ENCODE results near the gene DCLK3.

DCLK3 gene

DNA sequence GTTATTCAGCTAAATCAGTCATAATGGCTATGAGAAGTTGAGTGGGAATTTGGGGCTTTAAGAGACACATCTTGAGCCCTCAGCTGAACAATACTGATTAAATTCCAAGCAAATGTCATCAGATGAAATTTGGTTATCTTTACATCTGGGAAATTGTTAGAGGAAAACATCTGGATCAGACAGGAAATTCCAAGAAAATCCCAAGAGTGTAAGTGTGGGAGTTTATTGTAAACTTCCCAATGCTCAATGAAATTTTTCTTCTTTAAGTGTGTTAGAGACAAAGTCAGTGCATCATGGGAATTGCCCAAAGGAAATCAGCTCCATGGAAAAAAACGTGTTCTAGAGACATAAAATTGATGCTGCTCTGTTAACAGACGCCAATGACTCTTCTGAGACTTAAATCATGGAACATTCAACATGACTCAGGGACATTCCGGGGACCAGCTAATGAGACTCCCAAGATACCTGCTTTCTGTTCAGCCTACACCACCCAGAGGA, 19.8 kb upstream of the DCLK3 start:
- Mint-ChIP-seq H3K27ac (no peak overlapping the region), H3K4me3 (no peak overlapping the region), H3K27me3 (no peaks in the 10 kb centered on the region), H3K9me3 (no peaks in the 10 kb centered on the region), H3K4me1 (no peaks in the 10 kb centered on the region)
- DNase-seq = no peak
- ATAC-seq = no peak

DNA sequence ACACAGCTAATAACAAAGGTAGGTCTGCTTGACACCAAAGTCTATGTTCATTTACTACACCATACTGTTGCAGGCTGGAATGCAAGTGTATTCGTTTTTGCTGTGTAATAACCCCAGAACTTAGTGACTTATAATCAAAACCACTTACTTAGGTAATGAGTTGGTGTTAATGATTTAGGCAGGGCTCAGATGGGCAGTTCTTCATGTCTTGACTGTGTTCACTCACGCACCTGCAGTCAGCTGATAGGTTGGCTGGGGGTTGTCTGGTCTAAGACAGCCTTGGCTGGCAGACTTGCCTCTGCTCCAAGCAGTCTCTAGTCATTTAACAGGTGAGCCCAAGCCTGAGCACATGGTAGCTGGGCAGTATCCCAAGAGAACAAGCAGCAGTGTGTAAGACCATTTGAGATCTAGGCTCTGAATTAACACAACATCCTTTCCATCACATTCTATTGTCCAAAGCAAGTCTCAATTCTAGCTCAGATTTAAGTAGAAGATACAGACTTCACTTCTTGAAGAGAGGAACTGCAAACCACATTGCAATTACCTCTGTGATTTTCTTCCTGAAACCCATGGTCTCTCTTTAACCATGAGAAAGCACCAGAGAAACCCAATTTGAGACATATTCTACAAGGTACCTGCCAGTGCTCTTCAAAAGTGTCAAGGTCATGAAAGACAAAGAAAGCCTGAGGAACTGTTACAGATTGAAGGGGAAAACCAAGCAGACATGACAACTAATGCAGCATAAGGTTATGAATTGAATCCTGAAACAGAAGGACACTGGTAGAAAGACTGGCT, 13.3 kb upstream of the DCLK3 start:
- no peak for ATAC-seq
- Mint-ChIP-seq H3K4me1 (no peaks in the 10 kb centered on the region), H3K4me3 (no peak overlapping the region), H3K27ac (no peak overlapping the region), H3K9me3 (no peaks in the 10 kb centered on the region), H3K27me3 (peaks cover 14% of the 10 kb centered on the region)
- DNase-seq = no peak

- ATAC-seq (no peak), DNase-seq (no peak)
- Mint-ChIP-seq H3K27me3 (peaks cover 18% of the 10 kb centered on the region), H3K27ac (no peak overlapping the region), H3K9me3 (no peaks in the 10 kb centered on the region), H3K4me3 (no peak overlapping the region), H3K4me1 (no peaks in the 10 kb centered on the region)
These were observed 12.1 kb upstream of the DCLK3 start for GRCh38 chr3:36776436-36776835.

DNA sequence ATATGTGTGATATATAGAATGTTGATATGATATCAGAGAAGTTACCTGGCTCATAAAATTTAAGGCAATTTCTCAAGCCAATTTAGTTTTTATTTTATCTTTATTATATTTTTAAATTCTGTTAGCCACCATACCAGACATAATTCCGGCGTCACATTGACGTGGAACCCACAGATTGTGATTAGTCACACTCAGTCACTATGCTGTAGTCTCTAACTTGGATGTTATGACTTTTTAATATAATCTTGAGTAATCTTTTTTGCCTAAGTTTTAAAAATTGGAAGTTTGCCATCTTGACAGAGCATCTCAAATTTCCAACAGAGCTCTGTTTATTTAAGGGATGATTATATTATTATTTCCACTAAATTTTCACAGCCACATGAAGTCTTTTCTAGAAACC, 9.7 kb upstream of the DCLK3 start:
- Mint-ChIP-seq H3K4me1 (no peaks in the 10 kb centered on the region), H3K4me3 (no peak overlapping the region), H3K27me3 (peaks cover 37% of the 10 kb centered on the region), H3K9me3 (no peaks in the 10 kb centered on the region), H3K27ac (no peak overlapping the region)
- DNase-seq (no peak), ATAC-seq (no peak)

GRCh38 chr3:36771931-36772330, 7.6 kb upstream of the DCLK3 start:
- ATAC-seq (no peak), DNase-seq (no peak)
- H3K4me3 Mint-ChIP-seq = no peak overlapping the region
- peaks cover 50% of the 10 kb centered on the region for H3K27me3 Mint-ChIP-seq
- H3K4me1 Mint-ChIP-seq = no peaks in the 10 kb centered on the region
- no peaks in the 10 kb centered on the region for H3K9me3 Mint-ChIP-seq
- no peak overlapping the region for H3K27ac Mint-ChIP-seq

- no peak for DNase-seq
- H3K27ac Mint-ChIP-seq = no peak overlapping the region
- peaks cover 60% of the 10 kb centered on the region for H3K27me3 Mint-ChIP-seq
- no peak overlapping the region for H3K4me3 Mint-ChIP-seq
- H3K9me3 Mint-ChIP-seq = no peaks in the 10 kb centered on the region
- ATAC-seq = no peak
- H3K4me1 Mint-ChIP-seq = peaks cover 2% of the 10 kb centered on the region
These were observed 5.6 kb upstream of the DCLK3 start for GRCh38 chr3:36769926-36770325.

DNA sequence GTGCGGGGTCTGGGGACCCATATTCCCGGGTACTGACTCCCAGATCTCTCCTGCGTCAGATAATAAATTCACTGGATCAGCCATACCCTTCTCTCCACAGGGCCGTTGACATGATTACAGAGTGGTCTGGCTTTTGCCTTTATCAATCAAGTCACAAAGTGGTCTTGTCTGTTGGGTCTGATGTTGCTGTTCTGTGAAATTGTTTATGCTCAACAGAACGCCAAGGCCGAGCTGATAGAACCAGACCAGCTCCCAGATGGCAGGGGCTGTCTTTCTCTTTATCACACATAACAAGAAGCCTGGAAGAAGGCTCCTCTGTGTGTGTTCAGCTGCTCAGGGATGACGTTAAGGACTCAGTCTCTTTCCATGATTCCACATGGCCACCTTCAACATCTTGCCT, 751 bp upstream of the DCLK3 start:
- Mint-ChIP-seq H3K27ac (no peak overlapping the region), H3K4me1 (peaks cover 7% of the 10 kb centered on the region), H3K27me3 (peaks cover 84% of the 10 kb centered on the region), H3K4me3 (peak overlapping the region; percentile 69 to 71), H3K9me3 (no peaks in the 10 kb centered on the region)
- ATAC-seq (no peak), DNase-seq (no peak)

DNA sequence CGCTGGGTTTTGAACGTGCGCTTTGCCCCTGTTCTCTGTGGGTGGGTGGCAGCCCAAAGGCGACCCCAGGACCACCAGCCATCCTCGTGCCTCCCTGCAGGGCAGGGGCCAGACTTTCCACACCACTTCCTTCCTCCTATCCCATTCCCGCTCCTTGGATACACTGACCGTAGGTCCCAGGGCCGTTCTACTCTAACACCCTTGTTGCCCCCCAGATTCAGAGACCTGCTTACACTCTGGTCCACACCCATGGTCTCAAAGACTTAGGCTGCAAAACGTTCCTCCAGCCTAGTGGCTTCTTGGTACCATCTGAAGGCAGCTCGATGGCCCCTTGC, 318 bp upstream of the DCLK3 start:
- no peak for DNase-seq
- Mint-ChIP-seq H3K4me1 (peaks cover 7% of the 10 kb centered on the region), H3K27ac (no peak overlapping the region), H3K9me3 (no peaks in the 10 kb centered on the region), H3K27me3 (peaks cover 84% of the 10 kb centered on the region), H3K4me3 (peak overlapping the region; percentile 69 to 71)
- ATAC-seq = no peak

- no peak for DNase-seq
- Mint-ChIP-seq H3K4me3 (peak overlapping the region; percentile 16 to 55), H3K27ac (no peak overlapping the region), H3K27me3 (peaks cover 83% of the 10 kb centered on the region), H3K9me3 (no peaks in the 10 kb centered on the region), H3K4me1 (peaks cover 7% of the 10 kb centered on the region)
- no peak for ATAC-seq
These were observed 1.2 kb downstream of the DCLK3 start for GRCh38 chr3:36762918-36763849.

- Mint-ChIP-seq H3K4me3 (no peak overlapping the region), H3K4me1 (peaks cover 7% of the 10 kb centered on the region), H3K27me3 (peaks cover 80% of the 10 kb centered on the region), H3K9me3 (no peaks in the 10 kb centered on the region), H3K27ac (no peak overlapping the region)
- ATAC-seq (no peak), DNase-seq (no peak)
These were observed 2.6 kb downstream of the DCLK3 start for GRCh38 chr3:36761779-36762178.

GRCh38 chr3:36756269-36756668, 8.1 kb downstream of the DCLK3 start:
- Mint-ChIP-seq H3K27ac (no peak overlapping the region), H3K9me3 (no peaks in the 10 kb centered on the region), H3K4me1 (no peaks in the 10 kb centered on the region), H3K27me3 (peaks cover 54% of the 10 kb centered on the region), H3K4me3 (no peak overlapping the region)
- no peak for ATAC-seq
- no peak for DNase-seq

- no peak for DNase-seq
- Mint-ChIP-seq H3K27ac (no peak overlapping the region), H3K4me3 (no peak overlapping the region), H3K4me1 (no peaks in the 10 kb centered on the region), H3K9me3 (peaks cover 0 to 13% of the 10 kb centered on the region in 2 donors), H3K27me3 (peaks cover 22% of the 10 kb centered on the region)
- ATAC-seq = no peak
These were observed 13.0 kb downstream of the DCLK3 start for GRCh38 chr3:36751326-36751725.

GRCh38 chr3:36750737-36751136, 13.6 kb downstream of the DCLK3 start:
- no peak for ATAC-seq
- Mint-ChIP-seq H3K27ac (no peak overlapping the region), H3K4me3 (no peak overlapping the region), H3K27me3 (peaks cover 16% of the 10 kb centered on the region), H3K4me1 (no peaks in the 10 kb centered on the region), H3K9me3 (peaks cover 0 to 13% of the 10 kb centered on the region in 2 donors)
- DNase-seq = no peak

DNA sequence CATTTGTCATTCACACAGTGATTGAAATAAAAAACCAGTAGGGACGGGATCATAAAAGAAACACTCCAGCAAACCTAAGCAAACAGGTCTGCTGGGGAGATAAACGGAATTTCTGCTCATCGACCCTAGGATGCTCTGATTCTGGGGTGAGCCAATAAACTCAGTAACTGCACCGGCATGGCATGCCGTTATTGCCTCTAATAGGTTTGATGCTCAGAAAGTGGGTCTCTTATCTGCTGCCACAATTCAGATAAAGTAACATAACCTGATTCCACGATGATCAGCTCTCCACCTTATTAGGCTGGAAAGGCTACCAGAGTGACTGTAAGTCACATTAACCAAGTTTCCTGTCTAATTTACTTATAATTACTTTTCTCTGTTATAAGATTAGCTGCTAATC, 19.6 kb downstream of the DCLK3 start:
- peaks cover 0 to 13% of the 10 kb centered on the region in 2 donors for H3K9me3 Mint-ChIP-seq
- H3K27ac Mint-ChIP-seq = no peak overlapping the region
- H3K27me3 Mint-ChIP-seq = no peaks in the 10 kb centered on the region
- no peak overlapping the region for H3K4me3 Mint-ChIP-seq
- DNase-seq (no peak), ATAC-seq (no peak)
- no peaks in the 10 kb centered on the region for H3K4me1 Mint-ChIP-seq

GRCh38 chr3:36743826-36744225, 20.5 kb downstream of the DCLK3 start:
- no peak for DNase-seq
- no peak overlapping the region for H3K4me3 Mint-ChIP-seq
- no peak overlapping the region for H3K27ac Mint-ChIP-seq
- no peaks in the 10 kb centered on the region for H3K4me1 Mint-ChIP-seq
- no peaks in the 10 kb centered on the region for H3K27me3 Mint-ChIP-seq
- no peak for ATAC-seq
- peaks cover 0 to 11% of the 10 kb centered on the region in 2 donors for H3K9me3 Mint-ChIP-seq

GRCh38 chr3:36741285-36741684, 23.1 kb downstream of the DCLK3 start:
- no peak overlapping the region for H3K27ac Mint-ChIP-seq
- DNase-seq (no peak), ATAC-seq (no peak)
- H3K27me3 Mint-ChIP-seq = peaks cover 6% of the 10 kb centered on the region
- H3K9me3 Mint-ChIP-seq = no peaks in the 10 kb centered on the region
- no peaks in the 10 kb centered on the region for H3K4me1 Mint-ChIP-seq
- no peak overlapping the region for H3K4me3 Mint-ChIP-seq

All from stimulated activated naive CD8-positive, alpha-beta T cell treated with anti-CD3 and anti-CD28 coated beads, Interleukin-15, amount 100 ng/mL, for 72 hours (primary cell).